ENCODE measurements around the gene STX1B. TPM values are rescaled to one million over a fixed set of nuclear protein-coding genes. Genes with fewer than 3 reads are reported as not detected.

Gene STX1B
- polyA plus RNA-seq, 1 experiment: 1.5 TPM

GRCh38 chr16:31006589-31006988, 3.8 kb downstream of the STX1B start:
- H3K4me3 ChIP-seq (ENCODE audit: low read depth, low read length): no peak overlapping the region
- ChIA-PET POLR2A (no interaction called here), CTCF (no interaction called here)
- H3K36me3 ChIP-seq (ENCODE audit: control insufficient read depth, insufficient read depth, low read length): no peaks in the 10 kb centered on the region
- no peak for DNase-seq (ENCODE audit: low read depth)
- TF ChIP-seq, protein P1, sequence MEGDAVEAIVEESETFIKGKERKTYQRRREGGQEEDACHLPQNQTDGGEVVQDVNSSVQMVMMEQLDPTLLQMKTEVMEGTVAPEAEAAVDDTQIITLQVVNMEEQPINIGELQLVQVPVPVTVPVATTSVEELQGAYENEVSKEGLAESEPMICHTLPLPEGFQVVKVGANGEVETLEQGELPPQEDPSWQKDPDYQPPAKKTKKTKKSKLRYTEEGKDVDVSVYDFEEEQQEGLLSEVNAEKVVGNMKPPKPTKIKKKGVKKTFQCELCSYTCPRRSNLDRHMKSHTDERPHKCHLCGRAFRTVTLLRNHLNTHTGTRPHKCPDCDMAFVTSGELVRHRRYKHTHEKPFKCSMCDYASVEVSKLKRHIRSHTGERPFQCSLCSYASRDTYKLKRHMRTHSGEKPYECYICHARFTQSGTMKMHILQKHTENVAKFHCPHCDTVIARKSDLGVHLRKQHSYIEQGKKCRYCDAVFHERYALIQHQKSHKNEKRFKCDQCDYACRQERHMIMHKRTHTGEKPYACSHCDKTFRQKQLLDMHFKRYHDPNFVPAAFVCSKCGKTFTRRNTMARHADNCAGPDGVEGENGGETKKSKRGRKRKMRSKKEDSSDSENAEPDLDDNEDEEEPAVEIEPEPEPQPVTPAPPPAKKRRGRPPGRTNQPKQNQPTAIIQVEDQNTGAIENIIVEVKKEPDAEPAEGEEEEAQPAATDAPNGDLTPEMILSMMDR (IDR thresholded peaks at IDR 0.05; ENCODE audit: insufficient read depth, low read depth, low read length): no peak
- no peaks in the 10 kb centered on the region for H3K27me3 ChIP-seq (ENCODE audit: control insufficient read depth, insufficient read depth, low read length)

DNA sequence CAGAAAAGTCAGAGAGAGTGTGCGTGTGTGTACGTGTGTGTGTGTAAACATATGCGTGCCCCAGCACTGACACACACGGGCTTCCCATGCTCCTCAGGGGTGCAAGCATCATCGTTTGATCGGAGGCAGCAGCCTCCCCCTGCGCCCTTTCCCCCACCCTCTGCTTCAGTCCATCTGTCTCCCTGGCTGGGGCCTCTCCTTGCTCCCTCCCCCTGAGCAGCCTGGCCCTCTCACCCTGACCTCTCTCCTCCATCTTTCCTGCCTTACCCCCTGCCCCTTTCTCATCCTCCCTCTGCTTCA, 4.4 kb downstream of the STX1B start:
- no peak overlapping the region for H3K4me3 ChIP-seq (ENCODE audit: low read depth, low read length)
- H3K36me3 ChIP-seq (ENCODE audit: control insufficient read depth, insufficient read depth, low read length): no peaks in the 10 kb centered on the region
- TF ChIP-seq, protein P1 (IDR thresholded peaks at IDR 0.05; ENCODE audit: insufficient read depth, low read depth, low read length): no peak
- ChIA-PET CTCF (no interaction called here), POLR2A (no interaction called here)
- DNase-seq (ENCODE audit: low read depth): no peak
- no peaks in the 10 kb centered on the region for H3K27me3 ChIP-seq (ENCODE audit: control insufficient read depth, insufficient read depth, low read length)

DNA sequence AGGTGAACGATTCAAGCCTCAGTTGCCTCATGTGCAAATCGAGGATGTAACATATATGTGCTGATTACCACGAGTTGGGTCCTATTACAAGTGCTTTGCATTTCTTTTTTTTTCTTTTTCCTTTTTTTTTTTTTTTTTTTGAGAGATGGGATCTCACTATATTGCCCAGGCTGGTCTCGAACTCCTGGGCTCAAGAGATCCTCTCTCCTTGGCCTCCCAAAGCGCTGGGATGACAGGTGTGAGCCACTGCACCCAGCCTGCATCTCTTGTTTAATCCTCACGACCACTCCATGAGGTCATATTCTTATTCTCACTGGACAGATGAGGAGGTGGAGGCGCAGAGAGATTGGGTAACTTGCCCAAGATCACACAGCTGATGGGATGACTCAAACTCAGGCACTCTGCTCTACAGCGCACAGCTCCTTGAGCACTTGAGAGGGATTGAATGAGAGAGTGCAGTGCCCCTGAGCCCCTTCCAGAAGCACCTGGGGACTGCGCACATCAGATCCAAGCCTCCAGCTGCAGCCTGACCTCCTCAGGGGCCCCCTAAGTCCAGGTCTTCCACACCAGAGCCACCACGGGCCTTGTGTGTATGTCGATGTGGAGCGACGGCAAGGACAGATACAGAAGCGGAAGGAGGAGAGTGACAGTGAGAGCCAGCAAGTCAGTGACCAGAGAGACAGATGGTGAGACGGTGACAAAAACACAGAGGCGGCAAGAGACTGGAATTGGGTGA, 4.9 kb downstream of the STX1B start:
- Histone ChIP-seq H3K36me3 (ENCODE audit: control insufficient read depth, insufficient read depth, low read length) (no peaks in the 10 kb centered on the region), H3K27me3 (ENCODE audit: control insufficient read depth, insufficient read depth, low read length) (no peaks in the 10 kb centered on the region), H3K4me3 (ENCODE audit: low read depth, low read length) (no peak overlapping the region)
- no peak for DNase-seq (ENCODE audit: low read depth)
- TF ChIP-seq, protein P1 (IDR thresholded peaks at IDR 0.05; ENCODE audit: insufficient read depth, low read depth, low read length): no peak
- ChIA-PET POLR2A (no interaction called here), CTCF (no interaction called here)

DNA sequence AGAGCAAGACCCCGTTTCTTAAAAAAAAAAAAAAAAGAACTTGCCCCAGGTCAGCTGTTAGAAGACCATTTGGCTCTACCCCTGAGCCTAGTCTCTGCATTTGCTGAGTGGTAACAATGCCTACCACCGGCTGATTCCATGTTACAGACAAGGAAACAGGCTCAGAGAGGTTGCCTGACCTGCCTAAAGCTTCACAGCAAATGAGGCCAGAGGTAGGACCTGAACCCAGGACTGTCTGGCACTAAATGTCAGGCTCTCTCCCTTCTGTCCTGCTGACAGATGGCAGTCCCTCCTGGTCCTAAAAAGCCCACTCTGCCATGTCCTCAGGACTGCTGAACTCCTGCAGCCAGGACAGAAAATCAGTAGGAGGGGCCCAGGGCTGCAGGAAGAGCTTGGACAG, 5.8 kb downstream of the STX1B start:
- H3K36me3 ChIP-seq (ENCODE audit: control insufficient read depth, insufficient read depth, low read length): no peaks in the 10 kb centered on the region
- TF ChIP-seq, protein P1 (IDR thresholded peaks at IDR 0.05; ENCODE audit: insufficient read depth, low read depth, low read length): no peak
- no peaks in the 10 kb centered on the region for H3K27me3 ChIP-seq (ENCODE audit: control insufficient read depth, insufficient read depth, low read length)
- no peak for DNase-seq (ENCODE audit: low read depth)
- ChIA-PET CTCF (interaction anchor here (1.2 kb wide), 1 partner anchor 20 kb away, joined by 4 read pairs; no protein-coding TSS in a partner anchor), POLR2A (no interaction called here)
- H3K4me3 ChIP-seq (ENCODE audit: low read depth, low read length): no peak overlapping the region

GRCh38 chr16:31003744-31004143, 6.7 kb downstream of the STX1B start:
- CTCF ChIA-PET: interaction anchor here (1.1 to 1.2 kb wide), 2 partner anchors 19 to 20 kb away, joined by 3 to 4 read pairs; no protein-coding TSS in a partner anchor
- POLR2A ChIA-PET: no interaction called here
- no peak overlapping the region for H3K4me3 ChIP-seq (ENCODE audit: low read depth, low read length)
- TF ChIP-seq, protein P1 (IDR thresholded peaks at IDR 0.05; ENCODE audit: insufficient read depth, low read depth, low read length): no peak
- no peak for DNase-seq (ENCODE audit: low read depth)
- no peaks in the 10 kb centered on the region for H3K36me3 ChIP-seq (ENCODE audit: control insufficient read depth, insufficient read depth, low read length)
- no peaks in the 10 kb centered on the region for H3K27me3 ChIP-seq (ENCODE audit: control insufficient read depth, insufficient read depth, low read length)
